SIG-M5 (cell line): ENCODE results near the gene POMT1.
"Not testable (repeated sequence)": the region's sequence is repeated elsewhere in the genome, so short reads cannot be mapped to it uniquely, and the experiment has no call there.

Source experiments
- DNase-seq: peaks from one replicate; lab custom pipeline; 2025; lab: John Stamatoyannopoulos, UW

Gene POMT1

GRCh38 chr9:131502781-131503625 is at the start of gene POMT1:
POMT1 (plus strand) TSS chr9:131502918; CDS start chr9:131504219, 1,301 bp downstream.
- DNase-seq: no peak

GRCh38 chr9:131454028-131454427 is 48.7 kb upstream of the POMT1 start:
- DNase-seq: no peak

- DNase-seq: not testable (repeated sequence)
Observed at GRCh38 chr9:131455655-131456054, 47.1 kb upstream of the POMT1 start.

- DNase-seq: no peak
Observed at GRCh38 chr9:131457746-131458145, 45.0 kb upstream of the POMT1 start.

- DNase-seq: no peak
Observed at GRCh38 chr9:131459056-131459455, 43.7 kb upstream of the POMT1 start.

- DNase-seq: no peak
Observed at GRCh38 chr9:131461166-131461565, 41.6 kb upstream of the POMT1 start.

- DNase-seq: no peak
Observed at GRCh38 chr9:131464354-131465000, 38.2 kb upstream of the POMT1 start.

GRCh38 chr9:131465401-131465800 is 37.3 kb upstream of the POMT1 start:
- DNase-seq: no peak

- DNase-seq: no peak
Observed at GRCh38 chr9:131467214-131467935, 35.3 kb upstream of the POMT1 start.

GRCh38 chr9:131468031-131468430 is 34.7 kb upstream of the POMT1 start:
- no peak for DNase-seq

- DNase-seq: no peak
Observed at GRCh38 chr9:131469356-131469755, 33.4 kb upstream of the POMT1 start.

- no peak for DNase-seq
Observed at GRCh38 chr9:131469951-131470350, 32.8 kb upstream of the POMT1 start.

- no peak for DNase-seq
Observed at GRCh38 chr9:131470581-131470991, 32.1 kb upstream of the POMT1 start.

- not testable (repeated sequence) for DNase-seq
Observed at GRCh38 chr9:131472085-131472484, 30.6 kb upstream of the POMT1 start.

GRCh38 chr9:131473198-131473885 is 29.4 kb upstream of the POMT1 start:
- DNase-seq: no peak

GRCh38 chr9:131473891-131474290 is 28.8 kb upstream of the POMT1 start:
- no peak for DNase-seq

- DNase-seq: no peak
Observed at GRCh38 chr9:131474711-131475110, 28.0 kb upstream of the POMT1 start.

- no peak for DNase-seq
Observed at GRCh38 chr9:131475111-131475955, 27.4 kb upstream of the POMT1 start.

- no peak for DNase-seq
Observed at GRCh38 chr9:131475956-131476776, 26.6 kb upstream of the POMT1 start.

- DNase-seq: no peak
Observed at GRCh38 chr9:131476777-131477345, 25.9 kb upstream of the POMT1 start.
